WI38 (cell line): ENCODE data around the gene STK39.

Source experiments
- H3K4me3 ChIP-seq: 2 replicates; pipeline ENCODE4 v1.5.1; 2011; ENCODE audit warnings: low read depth, mild to moderate bottlenecking, control low read depth, low read length
- TF ChIP-seq, protein P1 (sequence below): IDR thresholded peaks from 2 replicates; pipeline ENCODE4 v1.5.1; 2012; ENCODE audit warnings: low read depth, mild to moderate bottlenecking, control low read depth, low read length

STK39 gene

DNA sequence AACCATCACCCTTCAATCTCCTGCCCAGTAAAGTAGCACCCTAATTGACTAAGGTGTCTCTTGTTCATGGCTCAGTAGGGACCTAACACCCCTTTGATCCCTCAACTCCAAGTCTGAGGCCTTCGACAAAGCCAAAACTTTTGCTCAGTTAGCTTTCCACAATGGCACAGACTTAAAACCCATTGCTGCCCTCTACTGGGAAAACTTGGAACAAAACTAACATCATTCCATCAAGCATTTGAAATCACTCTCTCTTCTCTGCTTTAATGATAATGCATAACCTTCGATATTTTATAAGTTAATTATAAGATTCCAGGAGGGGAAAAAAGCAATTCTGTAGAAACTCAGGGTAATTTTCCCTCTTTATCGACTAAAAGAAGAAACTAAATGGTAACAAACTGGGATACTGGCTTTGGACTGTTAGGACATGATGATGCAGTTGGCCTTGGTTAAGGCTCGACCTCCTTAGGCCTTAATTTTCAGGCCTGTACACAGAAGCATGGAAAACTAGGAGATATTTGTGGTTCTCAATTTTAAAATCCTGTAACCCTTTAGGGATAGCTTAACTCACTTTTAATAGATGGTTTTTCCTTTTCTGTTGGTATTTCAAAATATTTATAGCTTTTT, 127.8 kb downstream of the STK39 start:
- H3K4me3 ChIP-seq = no peak overlapping the region
- TF ChIP-seq, protein P1, sequence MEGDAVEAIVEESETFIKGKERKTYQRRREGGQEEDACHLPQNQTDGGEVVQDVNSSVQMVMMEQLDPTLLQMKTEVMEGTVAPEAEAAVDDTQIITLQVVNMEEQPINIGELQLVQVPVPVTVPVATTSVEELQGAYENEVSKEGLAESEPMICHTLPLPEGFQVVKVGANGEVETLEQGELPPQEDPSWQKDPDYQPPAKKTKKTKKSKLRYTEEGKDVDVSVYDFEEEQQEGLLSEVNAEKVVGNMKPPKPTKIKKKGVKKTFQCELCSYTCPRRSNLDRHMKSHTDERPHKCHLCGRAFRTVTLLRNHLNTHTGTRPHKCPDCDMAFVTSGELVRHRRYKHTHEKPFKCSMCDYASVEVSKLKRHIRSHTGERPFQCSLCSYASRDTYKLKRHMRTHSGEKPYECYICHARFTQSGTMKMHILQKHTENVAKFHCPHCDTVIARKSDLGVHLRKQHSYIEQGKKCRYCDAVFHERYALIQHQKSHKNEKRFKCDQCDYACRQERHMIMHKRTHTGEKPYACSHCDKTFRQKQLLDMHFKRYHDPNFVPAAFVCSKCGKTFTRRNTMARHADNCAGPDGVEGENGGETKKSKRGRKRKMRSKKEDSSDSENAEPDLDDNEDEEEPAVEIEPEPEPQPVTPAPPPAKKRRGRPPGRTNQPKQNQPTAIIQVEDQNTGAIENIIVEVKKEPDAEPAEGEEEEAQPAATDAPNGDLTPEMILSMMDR = peak; percentile 57

GRCh38 chr2:168118733-168119514, 128.5 kb downstream of the STK39 start:
- TF ChIP-seq, protein P1 = peak; percentile 42
- H3K4me3 ChIP-seq = no peak overlapping the region

DNA sequence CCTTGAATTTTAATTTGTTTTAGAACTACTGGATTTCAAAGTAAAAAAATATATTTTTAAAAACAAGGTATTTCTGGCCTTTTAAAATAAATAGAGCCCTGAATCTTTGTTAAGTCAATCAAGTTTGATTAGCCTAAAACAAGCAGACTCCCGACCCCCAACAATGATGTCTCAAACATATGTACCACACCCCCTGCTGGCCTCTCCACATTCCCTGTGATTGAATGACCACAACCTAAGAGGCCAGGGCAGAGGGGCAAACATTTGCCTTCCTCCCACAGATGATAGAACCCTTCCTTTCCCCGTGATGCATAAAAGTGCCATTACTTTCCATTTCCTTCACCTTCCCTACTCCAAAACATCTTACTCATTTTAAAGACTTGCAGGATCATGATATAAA, 130.9 kb downstream of the STK39 start:
- no peak overlapping the region for H3K4me3 ChIP-seq
- TF ChIP-seq, protein P1 = no peak

GRCh38 chr2:168114619-168115018, 132.8 kb downstream of the STK39 start:
- TF ChIP-seq, protein P1 = no peak
- H3K4me3 ChIP-seq = no peak overlapping the region

- no peak overlapping the region for H3K4me3 ChIP-seq
- TF ChIP-seq, protein P1 = no peak
Measured at GRCh38 chr2:168114040-168114439, 133.4 kb downstream of the STK39 start.

- TF ChIP-seq, protein P1 = no peak
Measured at GRCh38 chr2:168107322-168107721, 140.1 kb downstream of the STK39 start.

DNA sequence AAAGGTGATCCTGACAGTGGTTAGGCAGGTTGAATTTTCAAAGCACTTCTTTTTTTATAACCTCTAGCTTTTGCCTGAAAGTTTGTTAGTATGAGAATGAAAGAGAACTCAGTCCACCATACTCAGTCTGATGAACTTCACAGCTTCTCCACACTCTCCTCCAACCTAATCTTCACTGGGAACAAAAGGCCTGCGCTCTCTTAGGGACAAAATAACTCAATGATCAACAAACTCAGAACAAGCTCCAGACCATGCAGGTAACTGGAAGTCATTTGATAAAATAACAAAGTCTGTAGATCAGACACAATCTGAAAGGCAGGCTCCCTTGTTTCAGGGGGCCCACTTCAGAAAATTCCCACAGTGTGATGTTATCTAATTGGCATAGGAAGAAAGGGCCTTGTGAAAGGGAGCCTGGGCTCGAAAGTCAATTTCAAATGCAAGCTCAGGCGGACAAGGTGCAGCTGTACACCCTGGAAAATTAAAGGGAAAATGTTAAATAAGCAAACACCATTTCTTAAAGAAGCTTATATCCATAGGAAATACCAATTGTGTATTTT, 142.2 kb downstream of the STK39 start:
- no peak overlapping the region for H3K4me3 ChIP-seq
- TF ChIP-seq, protein P1 = no peak

More at GRCh38 chr2:168107322-168107721, 140.1 kb downstream of the STK39 start:
- no peak overlapping the region for H3K4me3 ChIP-seq
